ENCODE data around the gene EGR1.
A peak's percentile ranks its signal among the peaks of the same experiment; 100 is the strongest.

The EGR1 gene

DNA sequence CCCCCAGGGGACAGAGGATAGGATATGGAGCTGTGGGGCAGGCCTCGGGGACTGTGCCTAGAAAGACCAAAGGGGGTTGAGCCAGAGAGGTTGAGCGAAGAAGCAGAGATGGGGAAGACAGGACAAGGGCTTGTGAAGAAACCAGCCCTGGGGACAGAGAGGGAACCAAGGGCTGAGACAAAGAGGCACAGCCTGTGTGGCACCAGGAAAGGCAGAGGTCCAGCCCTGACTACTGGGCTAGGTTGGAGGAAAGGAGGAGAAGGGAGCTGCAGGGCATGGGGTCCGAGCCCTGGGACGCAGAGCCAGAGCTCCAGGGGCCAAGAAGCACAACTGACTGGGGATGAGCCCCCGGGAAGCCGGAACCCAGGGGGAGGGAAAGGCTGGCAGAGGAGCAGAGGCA lies 17.2 kb upstream of the EGR1 start:
- H3K4me1 Mint-ChIP-seq (ENCODE audit: low read depth), result peaks cover 5% of the 10 kb centered on the region
- no peaks in the 10 kb centered on the region for H3K27me3 Mint-ChIP-seq
- no peak overlapping the region for H3K27ac Mint-ChIP-seq

DNA sequence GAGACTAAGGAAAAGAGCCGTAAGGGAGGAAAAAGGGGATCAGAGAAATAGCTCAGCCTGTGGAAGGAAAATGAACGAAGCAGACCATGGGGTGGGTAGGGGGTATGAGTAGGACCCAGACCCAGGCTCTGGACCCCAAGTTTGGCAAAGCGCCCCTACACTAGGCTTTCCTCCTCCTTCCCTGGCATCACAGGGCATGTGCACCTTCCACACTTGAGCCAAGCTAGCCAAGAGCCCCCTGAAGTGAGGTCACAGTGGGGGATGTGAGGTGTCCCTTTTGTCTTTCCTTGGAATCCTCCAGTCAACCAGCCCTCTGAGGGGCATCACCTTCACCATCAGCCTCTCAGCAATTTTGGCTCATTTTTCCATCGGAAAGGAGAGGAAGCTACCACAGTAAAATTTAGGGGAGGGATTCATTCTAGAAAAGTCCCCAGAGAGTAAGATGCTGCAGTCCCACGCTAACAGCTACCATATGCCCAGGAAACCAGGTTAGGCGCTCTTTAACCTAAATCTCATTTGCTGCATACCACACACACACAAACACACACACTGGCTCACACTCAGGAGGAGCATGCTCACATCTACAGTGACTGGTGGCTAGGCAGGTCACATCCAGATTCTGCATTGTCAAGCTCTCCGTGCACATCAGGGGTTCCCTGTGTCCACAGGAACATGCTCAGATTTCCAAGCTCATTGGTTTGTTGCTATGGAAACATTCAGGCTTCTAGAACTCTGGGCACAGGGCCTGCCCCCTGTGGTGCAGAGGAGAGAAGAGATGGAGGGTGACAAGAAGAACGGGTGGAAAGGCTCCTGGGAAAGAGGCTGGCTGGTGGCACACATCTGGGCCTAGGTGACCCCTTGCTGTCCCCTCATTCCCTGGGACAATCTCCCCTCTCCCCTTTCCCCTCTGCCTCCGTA lies 16.5 kb upstream of the EGR1 start:
- Mint-ChIP-seq H3K4me1 (ENCODE audit: low read depth) (peaks cover 5% of the 10 kb centered on the region), H3K36me3 (ENCODE audit: low read depth) (no peaks in the 10 kb centered on the region), H3K27me3 (no peaks in the 10 kb centered on the region), H3K9me3 (no peaks in the 10 kb centered on the region), H3K4me3 (no peak overlapping the region), H3K27ac (no peak overlapping the region)
- DNase-seq, result peak; percentile 8

More for the DNA sequence above, 17.2 kb upstream of the EGR1 start:
- Mint-ChIP-seq H3K4me3 (no peak overlapping the region), H3K36me3 (ENCODE audit: low read depth) (no peaks in the 10 kb centered on the region), H3K9me3 (no peaks in the 10 kb centered on the region)
- DNase-seq, result no peak

DNA sequence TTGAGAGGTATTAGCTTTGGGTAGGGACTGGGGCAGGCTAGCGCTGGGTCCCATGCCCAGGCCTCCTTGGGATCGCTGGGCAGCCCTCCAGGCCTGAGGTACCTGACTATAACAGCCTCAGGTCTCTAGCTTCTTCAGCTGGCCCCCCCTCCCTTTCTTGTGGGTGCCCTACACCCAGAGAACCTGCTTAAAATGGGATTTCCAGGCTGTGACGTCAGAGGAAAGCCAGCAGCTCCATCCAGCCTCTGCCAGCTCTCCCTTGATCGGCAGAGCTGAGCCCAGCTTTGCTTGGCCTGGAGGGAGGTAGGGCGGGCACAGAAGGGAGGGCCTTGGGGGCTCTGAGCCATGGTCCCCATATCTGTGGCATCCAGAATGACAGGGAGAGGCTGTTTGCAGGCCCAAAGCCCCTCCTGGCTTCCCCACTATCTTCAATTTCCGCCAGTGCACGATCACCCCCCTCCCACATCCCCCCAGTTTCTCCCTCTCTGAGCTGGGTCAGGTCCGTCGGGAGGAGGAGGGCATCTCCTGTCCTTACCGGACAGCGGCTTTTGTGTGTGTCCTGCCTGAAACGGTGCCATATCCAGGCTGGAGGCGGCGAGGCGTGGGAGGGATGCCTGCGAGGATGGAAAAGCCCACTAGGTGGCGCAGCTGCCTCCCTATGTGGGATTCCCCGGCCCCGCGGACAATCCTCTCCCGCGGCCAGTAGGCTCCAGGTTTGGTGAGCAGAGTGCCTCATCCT lies 15.6 kb upstream of the EGR1 start:
- Mint-ChIP-seq H3K4me1 (ENCODE audit: low read depth) (peaks cover 5% of the 10 kb centered on the region), H3K27ac (peak overlapping the region; percentile 46), H3K27me3 (no peaks in the 10 kb centered on the region), H3K9me3 (no peaks in the 10 kb centered on the region), H3K36me3 (ENCODE audit: low read depth) (no peaks in the 10 kb centered on the region), H3K4me3 (peak overlapping the region; percentile 50)
- DNase-seq, result peak; percentile 89

DNA sequence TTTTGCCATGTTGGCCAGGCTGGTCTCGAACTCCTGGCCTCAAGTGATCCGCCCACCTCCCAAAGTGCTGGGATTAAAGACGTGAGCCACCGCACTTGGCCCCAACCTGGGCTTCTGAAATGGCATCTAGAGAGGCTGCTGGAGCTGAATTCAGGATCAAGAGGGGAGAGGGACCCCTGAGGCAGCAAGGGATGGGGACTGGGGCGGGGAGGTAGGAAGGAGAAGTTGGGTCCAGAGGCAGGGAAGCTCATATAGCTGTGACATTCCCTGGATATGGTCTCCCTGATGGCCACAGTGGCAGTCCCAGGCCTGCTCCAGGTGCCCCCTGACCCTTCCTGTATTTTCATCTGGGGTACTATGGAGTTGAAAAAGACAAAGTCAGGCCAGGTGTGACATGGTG lies 14.3 kb upstream of the EGR1 start:
- Mint-ChIP-seq H3K27me3 (no peaks in the 10 kb centered on the region), H3K27ac (no peak overlapping the region), H3K9me3 (no peaks in the 10 kb centered on the region), H3K36me3 (ENCODE audit: low read depth) (no peaks in the 10 kb centered on the region), H3K4me1 (ENCODE audit: low read depth) (peaks cover 5% of the 10 kb centered on the region), H3K4me3 (no peak overlapping the region)
- DNase-seq, result no peak

DNA sequence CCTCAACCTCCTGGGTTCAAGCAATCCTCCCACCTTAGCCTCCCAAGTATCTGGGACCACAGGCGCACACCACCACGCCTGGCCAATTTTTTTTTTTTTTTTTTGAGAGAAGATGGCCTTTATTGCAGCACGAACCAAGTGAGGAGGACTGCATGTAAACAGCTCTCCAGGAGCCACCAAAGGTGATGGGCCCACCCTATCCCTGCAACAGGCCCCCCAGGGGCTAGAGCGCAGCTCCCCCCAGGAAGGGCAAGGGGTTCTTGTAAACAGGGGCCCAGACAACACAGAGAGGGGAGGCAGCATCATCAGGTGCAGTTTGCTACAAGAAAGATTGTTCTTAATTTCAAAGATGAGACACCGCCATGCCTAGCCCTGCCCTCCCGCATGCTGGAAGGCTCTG lies 12.6 kb upstream of the EGR1 start:
- no peak overlapping the region for H3K27ac Mint-ChIP-seq
- no peak overlapping the region for H3K4me3 Mint-ChIP-seq
- H3K4me1 Mint-ChIP-seq (ENCODE audit: low read depth), result peaks cover 9% of the 10 kb centered on the region
- no peaks in the 10 kb centered on the region for H3K36me3 Mint-ChIP-seq (ENCODE audit: low read depth)
- H3K27me3 Mint-ChIP-seq, result no peaks in the 10 kb centered on the region
- DNase-seq, result no peak
- H3K9me3 Mint-ChIP-seq, result no peaks in the 10 kb centered on the region

DNA sequence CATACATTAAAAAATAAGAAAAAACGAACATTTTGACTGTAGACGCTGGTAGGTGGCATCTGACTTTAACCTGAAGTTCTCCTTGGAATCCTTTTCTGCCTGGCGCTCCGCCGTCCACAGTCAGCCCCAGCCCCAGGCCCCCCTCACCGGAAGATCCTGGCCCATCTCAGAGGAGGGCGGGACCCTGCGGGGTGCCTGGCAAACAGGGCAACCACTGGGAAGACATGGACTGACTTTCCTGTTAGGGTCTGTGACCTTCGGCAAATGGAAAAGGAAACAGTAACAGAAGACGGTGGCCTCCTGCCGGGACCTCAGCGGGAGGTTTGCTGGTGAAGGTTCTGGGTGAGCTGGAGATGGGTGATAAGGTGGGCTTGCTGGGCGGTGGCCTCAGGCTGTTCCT lies 11.7 kb upstream of the EGR1 start:
- peaks cover 16% of the 10 kb centered on the region for H3K4me1 Mint-ChIP-seq (ENCODE audit: low read depth)
- no peaks in the 10 kb centered on the region for H3K27me3 Mint-ChIP-seq
- H3K9me3 Mint-ChIP-seq, result no peaks in the 10 kb centered on the region
- H3K27ac Mint-ChIP-seq, result no peak overlapping the region
- H3K36me3 Mint-ChIP-seq (ENCODE audit: low read depth), result no peaks in the 10 kb centered on the region
- H3K4me3 Mint-ChIP-seq, result no peak overlapping the region
- no peak for DNase-seq

DNA sequence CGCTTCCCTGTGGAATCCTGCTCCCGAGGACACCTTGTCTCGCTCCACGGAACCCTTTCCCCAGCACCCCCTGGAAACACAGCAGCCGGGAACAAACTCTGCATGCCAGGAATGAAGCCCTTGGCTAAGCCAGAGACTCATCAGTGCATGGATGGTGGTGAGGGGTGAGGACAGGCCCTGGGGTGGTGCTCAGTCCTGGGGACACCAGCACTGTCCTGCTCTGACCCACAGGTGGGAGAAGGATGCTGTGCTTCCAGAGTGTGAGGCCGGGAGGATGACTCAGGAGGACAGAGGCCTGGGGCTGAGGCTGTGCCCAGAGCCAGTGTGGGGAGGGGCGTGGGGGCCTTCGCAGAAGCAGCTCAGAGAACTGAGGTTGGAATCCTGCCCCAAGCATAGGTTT lies 11.2 kb upstream of the EGR1 start:
- Mint-ChIP-seq H3K27ac (no peak overlapping the region), H3K36me3 (ENCODE audit: low read depth) (no peaks in the 10 kb centered on the region), H3K9me3 (no peaks in the 10 kb centered on the region), H3K4me1 (ENCODE audit: low read depth) (peaks cover 21% of the 10 kb centered on the region), H3K4me3 (no peak overlapping the region), H3K27me3 (no peaks in the 10 kb centered on the region)
- no peak for DNase-seq

DNA sequence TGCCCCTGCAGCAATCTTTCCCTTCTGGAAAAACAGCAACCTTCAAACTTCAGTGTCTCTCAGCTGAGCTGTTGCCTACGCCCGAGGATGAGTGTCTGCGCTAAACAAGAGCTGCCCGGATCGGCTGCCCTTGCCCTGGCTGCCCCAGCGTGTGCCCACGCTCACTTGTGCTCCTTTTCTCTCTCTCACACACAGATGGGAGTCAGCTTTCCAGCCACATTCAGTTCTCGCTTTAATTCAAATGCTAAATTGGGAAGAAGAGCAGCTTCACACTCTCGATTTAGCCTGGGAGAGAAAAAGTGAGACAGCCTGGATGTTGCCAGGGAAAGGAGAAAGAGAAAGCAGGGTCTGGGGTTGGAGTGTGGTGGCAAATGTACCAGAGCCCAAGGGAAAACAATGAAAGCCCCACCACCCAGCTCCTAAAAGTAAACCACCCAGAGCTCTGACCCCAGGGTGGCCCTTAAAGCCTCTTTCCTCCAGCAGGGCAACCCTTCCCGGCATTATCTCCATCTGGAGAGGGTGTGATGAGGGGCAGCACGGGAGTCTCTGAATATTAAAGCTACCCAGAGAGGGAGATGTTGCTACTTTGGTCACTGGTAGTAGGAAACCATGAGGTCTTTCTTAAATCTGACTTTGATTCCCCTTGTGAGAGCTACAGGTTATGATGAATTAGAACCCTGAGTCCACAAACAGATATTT lies 9.9 kb upstream of the EGR1 start:
- Mint-ChIP-seq H3K9me3 (no peaks in the 10 kb centered on the region), H3K4me3 (no peak overlapping the region), H3K4me1 (ENCODE audit: low read depth) (peaks cover 29% of the 10 kb centered on the region), H3K36me3 (ENCODE audit: low read depth) (no peaks in the 10 kb centered on the region), H3K27ac (no peak overlapping the region), H3K27me3 (no peaks in the 10 kb centered on the region)
- DNase-seq, result no peak

DNA sequence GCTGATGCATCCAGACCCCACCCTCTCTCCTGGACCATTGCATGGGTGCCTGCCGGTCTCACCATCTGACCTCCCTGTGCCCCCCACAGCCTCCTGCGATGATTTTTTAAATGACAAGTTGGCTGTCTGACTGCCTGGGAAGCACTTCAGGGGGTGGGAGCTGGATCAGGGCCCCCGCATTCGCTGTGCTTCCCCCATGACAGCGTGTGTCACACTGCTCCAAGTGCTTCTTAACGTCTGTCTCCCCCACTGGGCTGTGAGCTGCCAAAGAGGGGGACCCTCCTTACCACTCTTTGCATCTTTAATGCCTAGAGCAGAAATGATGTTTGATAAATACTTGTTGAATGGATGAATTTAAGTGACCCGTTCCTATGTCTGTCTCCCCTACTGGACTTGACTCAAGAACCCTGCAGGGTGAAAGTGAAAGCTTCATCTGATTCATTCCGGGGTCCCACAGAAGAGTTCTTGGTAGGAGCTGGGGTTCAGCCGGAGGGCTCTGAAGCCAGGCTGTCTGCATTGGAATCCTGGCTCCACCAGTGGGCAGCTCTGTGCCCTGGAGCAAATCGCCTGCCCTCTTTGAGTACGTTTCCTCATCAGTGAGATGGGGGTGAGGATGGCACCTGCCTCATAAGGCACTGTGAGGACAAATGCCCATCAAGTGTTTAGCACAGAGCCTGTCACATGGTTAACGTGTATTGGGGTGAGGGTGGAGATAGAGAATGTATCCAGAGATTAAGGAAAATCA lies 7.6 kb upstream of the EGR1 start:
- Mint-ChIP-seq H3K36me3 (ENCODE audit: low read depth) (no peaks in the 10 kb centered on the region), H3K27me3 (no peaks in the 10 kb centered on the region), H3K4me1 (ENCODE audit: low read depth) (peaks cover 46% of the 10 kb centered on the region), H3K9me3 (no peaks in the 10 kb centered on the region), H3K27ac (peak overlapping the region; percentile 100), H3K4me3 (peak overlapping the region; percentile 40)
- DNase-seq, result no peak

DNA sequence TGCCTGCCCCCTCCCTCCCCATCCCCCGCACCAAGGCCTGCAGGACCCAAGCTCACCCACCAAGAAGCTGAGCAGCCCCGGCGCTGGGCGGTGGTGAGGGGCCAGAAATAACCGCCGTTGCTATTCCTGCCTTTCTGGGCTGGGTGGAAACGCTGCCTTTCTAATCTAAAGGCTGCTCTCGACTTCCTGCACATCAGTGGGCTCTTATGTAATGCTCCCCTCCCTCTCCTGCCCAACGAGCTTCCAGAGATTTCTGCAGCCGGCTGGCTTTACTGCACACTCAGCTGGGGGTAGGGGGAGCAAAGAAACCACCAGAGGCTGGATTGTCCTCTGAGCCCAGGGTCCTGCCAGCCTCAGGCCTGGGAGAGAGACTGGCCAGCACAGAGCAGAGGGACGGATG lies 6.9 kb upstream of the EGR1 start:
- Mint-ChIP-seq H3K9me3 (no peaks in the 10 kb centered on the region), H3K4me1 (ENCODE audit: low read depth) (peaks cover 48% of the 10 kb centered on the region), H3K27ac (peak overlapping the region; percentile 100), H3K27me3 (no peaks in the 10 kb centered on the region), H3K36me3 (ENCODE audit: low read depth) (no peaks in the 10 kb centered on the region), H3K4me3 (peak overlapping the region; percentile 76)
- no peak for DNase-seq

DNA sequence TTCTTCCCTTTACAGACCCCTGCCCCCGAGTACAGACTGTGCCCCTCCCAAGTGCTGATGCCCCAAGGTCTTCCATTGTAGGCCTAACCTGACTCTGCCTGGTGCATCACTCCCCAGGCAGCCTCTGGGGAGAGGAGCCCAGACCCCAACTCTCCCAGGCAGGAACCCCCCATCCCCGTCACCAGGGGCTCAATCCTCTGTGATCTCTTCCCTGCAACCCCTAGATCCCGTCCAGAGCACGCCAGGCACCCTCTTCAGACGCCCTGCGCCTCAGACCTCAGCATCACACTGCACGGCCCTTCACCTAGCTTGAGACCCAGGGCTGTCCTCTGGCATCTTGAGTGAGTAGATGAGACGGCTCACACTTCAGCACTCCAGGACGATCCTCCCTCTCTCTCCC lies 6.4 kb upstream of the EGR1 start:
- no peaks in the 10 kb centered on the region for H3K27me3 Mint-ChIP-seq
- peak overlapping the region; percentile 76 for H3K4me3 Mint-ChIP-seq
- H3K4me1 Mint-ChIP-seq (ENCODE audit: low read depth), result peaks cover 51% of the 10 kb centered on the region
- no peaks in the 10 kb centered on the region for H3K36me3 Mint-ChIP-seq (ENCODE audit: low read depth)
- no peak for DNase-seq
- H3K27ac Mint-ChIP-seq, result peak overlapping the region; percentile 100
- H3K9me3 Mint-ChIP-seq, result no peaks in the 10 kb centered on the region

DNA sequence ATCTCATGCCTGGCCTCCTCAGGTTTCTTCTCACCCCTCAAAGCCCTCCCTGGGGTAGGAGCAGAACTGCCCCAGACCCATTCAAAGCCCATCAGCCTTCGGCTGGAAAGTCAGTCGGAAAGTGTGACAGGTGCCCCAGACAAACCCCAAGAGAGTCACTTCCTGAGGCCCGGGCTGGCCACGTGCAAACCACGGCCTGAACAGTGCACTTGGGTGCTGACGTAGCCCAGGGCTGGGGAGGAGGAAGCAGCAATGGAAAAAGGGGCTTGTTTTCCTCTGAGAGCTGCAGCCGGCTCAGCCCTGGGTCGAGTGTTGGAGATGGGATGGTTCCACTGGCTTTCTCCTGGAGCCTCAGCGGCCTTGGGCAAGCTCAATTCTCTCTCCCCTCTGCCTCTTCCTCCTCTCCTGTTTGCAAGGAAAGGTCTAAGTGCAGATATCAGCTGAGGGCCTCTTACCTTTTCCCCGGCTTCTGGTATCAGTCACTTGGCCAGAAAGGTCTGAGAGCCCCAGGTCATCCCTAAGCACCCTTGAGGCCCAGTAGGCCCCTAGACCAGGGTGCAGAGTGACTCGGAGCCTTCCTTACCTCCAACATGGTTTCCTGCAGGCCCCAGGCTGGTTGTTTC lies 5.9 kb upstream of the EGR1 start:
- peak; percentile 89 for DNase-seq
- peak overlapping the region; percentile 100 for H3K27ac Mint-ChIP-seq
- no peaks in the 10 kb centered on the region for H3K27me3 Mint-ChIP-seq
- H3K9me3 Mint-ChIP-seq, result no peaks in the 10 kb centered on the region
- H3K4me3 Mint-ChIP-seq, result peak overlapping the region; percentile 76
- H3K36me3 Mint-ChIP-seq (ENCODE audit: low read depth), result no peaks in the 10 kb centered on the region
- peaks cover 51% of the 10 kb centered on the region for H3K4me1 Mint-ChIP-seq (ENCODE audit: low read depth)

DNA sequence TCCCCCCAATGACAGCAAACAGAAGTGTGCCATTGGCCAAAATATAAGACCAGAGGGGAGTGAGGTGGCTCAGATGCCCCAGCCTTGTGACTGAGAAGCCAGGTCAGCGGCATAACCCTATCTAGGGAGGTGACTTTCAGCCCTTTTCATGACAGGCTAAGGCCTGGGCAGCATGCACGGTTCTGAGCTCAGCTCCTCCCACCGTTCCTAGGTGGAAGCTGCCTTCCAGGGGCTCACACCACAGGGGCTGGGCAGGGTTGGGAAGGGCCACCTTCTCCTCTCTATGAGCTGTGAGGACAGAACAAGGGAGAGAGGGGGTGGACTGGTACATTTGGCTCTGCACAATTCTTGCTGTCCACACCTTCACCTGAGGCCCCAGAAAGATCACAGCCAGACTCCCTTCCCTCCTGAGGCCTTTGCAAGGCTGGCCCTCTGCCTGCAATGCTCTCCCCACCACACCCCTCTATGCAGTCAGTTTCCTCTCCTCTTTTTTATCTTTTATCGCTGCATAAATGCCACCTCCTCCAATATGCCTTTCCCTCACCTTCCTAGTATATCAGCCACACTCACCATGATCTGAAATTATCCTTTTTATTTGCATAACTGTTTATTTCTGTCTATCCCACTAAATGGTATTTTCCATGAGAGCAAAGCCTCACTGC lies 5.1 kb upstream of the EGR1 start:
- DNase-seq, result no peak
- peak overlapping the region; percentile 100 for H3K27ac Mint-ChIP-seq
- no peaks in the 10 kb centered on the region for H3K36me3 Mint-ChIP-seq (ENCODE audit: low read depth)
- H3K4me1 Mint-ChIP-seq (ENCODE audit: low read depth), result peaks cover 51% of the 10 kb centered on the region
- no peaks in the 10 kb centered on the region for H3K27me3 Mint-ChIP-seq
- no peak overlapping the region for H3K4me3 Mint-ChIP-seq
- H3K9me3 Mint-ChIP-seq, result no peaks in the 10 kb centered on the region

All from activated T-cell treated with anti-CD3 and anti-CD28 coated beads, Interleukin-2, amount 50 U/mL, for 24 hours (primary cell).